ENCODE data around the gene KRT72.
A peak's percentile ranks its signal among the peaks of the same experiment; 100 is the strongest.

KRT72 gene

GRCh38 chr12:52627395-52628110 lies 26.3 kb upstream of the KRT72 start:
- Mint-ChIP-seq H3K27ac (ENCODE audit: low read depth) (no peak overlapping the region), H3K36me3 (ENCODE audit: insufficient read depth) (no peaks in the 10 kb centered on the region), H3K9me3 (no peaks in the 10 kb centered on the region), H3K27me3 (no peaks in the 10 kb centered on the region), H3K4me1 (peaks cover 35% of the 10 kb centered on the region), H3K4me3 (no peak overlapping the region)
- ATAC-seq (replicated peaks; ENCODE audit: extremely low read depth, poor library complexity, severe bottlenecking) (no peak), DNase-seq (ENCODE audit: low spot score in 2 of 2) (peak; percentile 2 to 7)

- no peaks in the 10 kb centered on the region for H3K9me3 Mint-ChIP-seq
- peaks cover 2% of the 10 kb centered on the region for H3K36me3 Mint-ChIP-seq (ENCODE audit: insufficient read depth)
- ATAC-seq (replicated peaks; ENCODE audit: extremely low read depth, poor library complexity, severe bottlenecking), result no peak
- DNase-seq (ENCODE audit: low spot score in 2 of 2), result no peak
- no peak overlapping the region for H3K27ac Mint-ChIP-seq (ENCODE audit: low read depth)
- H3K27me3 Mint-ChIP-seq, result peaks cover 10% of the 10 kb centered on the region
- no peak overlapping the region for H3K4me3 Mint-ChIP-seq
- H3K4me1 Mint-ChIP-seq, result peaks cover 13% of the 10 kb centered on the region
Measured at GRCh38 chr12:52622349-52622748, 21.1 kb upstream of the KRT72 start.

GRCh38 chr12:52618866-52619265 lies 17.6 kb upstream of the KRT72 start:
- Mint-ChIP-seq H3K27me3 (peaks cover 10% of the 10 kb centered on the region), H3K27ac (ENCODE audit: low read depth) (no peak overlapping the region), H3K4me1 (peaks cover 32% of the 10 kb centered on the region), H3K36me3 (ENCODE audit: insufficient read depth) (peaks cover 2% of the 10 kb centered on the region), H3K9me3 (no peaks in the 10 kb centered on the region), H3K4me3 (no peak overlapping the region)
- DNase-seq (ENCODE audit: low spot score in 2 of 2), result no peak
- ATAC-seq (replicated peaks; ENCODE audit: extremely low read depth, poor library complexity, severe bottlenecking), result no peak

- Mint-ChIP-seq H3K4me1 (peaks cover 37% of the 10 kb centered on the region), H3K36me3 (ENCODE audit: insufficient read depth) (peaks cover 2% of the 10 kb centered on the region), H3K9me3 (no peaks in the 10 kb centered on the region), H3K4me3 (no peak within 1 kb of the TSS), H3K27ac (ENCODE audit: low read depth) (no peak within 1 kb of the TSS), H3K27me3 (peaks cover 10% of the 10 kb centered on the region)
- no peak for DNase-seq (ENCODE audit: low spot score in 2 of 2)
- ATAC-seq (replicated peaks; ENCODE audit: extremely low read depth, poor library complexity, severe bottlenecking), result no peak
Measured at GRCh38 chr12:52618216-52618615, 17.0 kb upstream of the KRT72 start, which contains the start of gene KRT73. KRT73 (minus strand) TSS chr12:52618559; CDS start chr12:52618524, 35 bp downstream.

- peaks cover 44% of the 10 kb centered on the region for H3K4me1 Mint-ChIP-seq
- DNase-seq (ENCODE audit: low spot score in 2 of 2) (no peak), ATAC-seq (replicated peaks; ENCODE audit: extremely low read depth, poor library complexity, severe bottlenecking) (no peak)
- no peak overlapping the region for H3K27ac Mint-ChIP-seq (ENCODE audit: low read depth)
- no peak overlapping the region for H3K4me3 Mint-ChIP-seq
- no peaks in the 10 kb centered on the region for H3K9me3 Mint-ChIP-seq
- peaks cover 10% of the 10 kb centered on the region for H3K27me3 Mint-ChIP-seq
- peaks cover 2% of the 10 kb centered on the region for H3K36me3 Mint-ChIP-seq (ENCODE audit: insufficient read depth)
Measured at GRCh38 chr12:52617403-52617785, 16.1 kb upstream of the KRT72 start.

GRCh38 chr12:52616680-52617402 lies 15.6 kb upstream of the KRT72 start:
- Mint-ChIP-seq H3K36me3 (ENCODE audit: insufficient read depth) (no peaks in the 10 kb centered on the region), H3K27me3 (peaks cover 10% of the 10 kb centered on the region), H3K4me1 (peaks cover 46% of the 10 kb centered on the region), H3K27ac (ENCODE audit: low read depth) (no peak overlapping the region), H3K4me3 (no peak overlapping the region), H3K9me3 (no peaks in the 10 kb centered on the region)
- ATAC-seq (replicated peaks; ENCODE audit: extremely low read depth, poor library complexity, severe bottlenecking) (no peak), DNase-seq (ENCODE audit: low spot score in 2 of 2) (no peak)

GRCh38 chr12:52615912-52616311 lies 14.6 kb upstream of the KRT72 start:
- H3K4me3 Mint-ChIP-seq, result no peak overlapping the region
- peak overlapping the region; percentile 67 for H3K27ac Mint-ChIP-seq (ENCODE audit: low read depth)
- DNase-seq (ENCODE audit: low spot score in 2 of 2) (no peak), ATAC-seq (replicated peaks; ENCODE audit: extremely low read depth, poor library complexity, severe bottlenecking) (no peak)
- no peaks in the 10 kb centered on the region for H3K9me3 Mint-ChIP-seq
- H3K27me3 Mint-ChIP-seq, result peaks cover 4% of the 10 kb centered on the region
- H3K4me1 Mint-ChIP-seq, result peaks cover 52% of the 10 kb centered on the region
- H3K36me3 Mint-ChIP-seq (ENCODE audit: insufficient read depth), result peaks cover 1% of the 10 kb centered on the region

- Mint-ChIP-seq H3K36me3 (ENCODE audit: insufficient read depth) (peaks cover 1% of the 10 kb centered on the region), H3K27me3 (no peaks in the 10 kb centered on the region), H3K4me1 (peaks cover 58% of the 10 kb centered on the region), H3K9me3 (no peaks in the 10 kb centered on the region), H3K4me3 (no peak overlapping the region), H3K27ac (ENCODE audit: low read depth) (peak overlapping the region; percentile 67)
- DNase-seq (ENCODE audit: low spot score in 2 of 2) (peak in 1 of 2 donors; percentile 4), ATAC-seq (replicated peaks; ENCODE audit: extremely low read depth, poor library complexity, severe bottlenecking) (no peak)
Measured at GRCh38 chr12:52615208-52615868, 14.1 kb upstream of the KRT72 start.

GRCh38 chr12:52614381-52615207 lies 13.3 kb upstream of the KRT72 start:
- DNase-seq (ENCODE audit: low spot score in 2 of 2) (peak in 1 of 2 donors; percentile 5), ATAC-seq (replicated peaks; ENCODE audit: extremely low read depth, poor library complexity, severe bottlenecking) (no peak)
- Mint-ChIP-seq H3K9me3 (no peaks in the 10 kb centered on the region), H3K4me1 (peaks cover 64% of the 10 kb centered on the region), H3K4me3 (no peak overlapping the region), H3K27ac (ENCODE audit: low read depth) (peak overlapping the region; percentile 67), H3K27me3 (no peaks in the 10 kb centered on the region), H3K36me3 (ENCODE audit: insufficient read depth) (peaks cover 1% of the 10 kb centered on the region)

GRCh38 chr12:52613384-52614030 lies 12.2 kb upstream of the KRT72 start:
- no peaks in the 10 kb centered on the region for H3K9me3 Mint-ChIP-seq
- ATAC-seq (replicated peaks; ENCODE audit: extremely low read depth, poor library complexity, severe bottlenecking) (no peak), DNase-seq (ENCODE audit: low spot score in 2 of 2) (peak; percentile 2 to 8)
- H3K4me3 Mint-ChIP-seq, result no peak overlapping the region
- peak overlapping the region; percentile 66 for H3K27ac Mint-ChIP-seq (ENCODE audit: low read depth)
- H3K4me1 Mint-ChIP-seq, result peaks cover 69% of the 10 kb centered on the region
- peaks cover 1% of the 10 kb centered on the region for H3K36me3 Mint-ChIP-seq (ENCODE audit: insufficient read depth)
- H3K27me3 Mint-ChIP-seq, result no peaks in the 10 kb centered on the region

GRCh38 chr12:52612431-52613383 lies 11.4 kb upstream of the KRT72 start:
- peak overlapping the region; percentile 42 for H3K27ac Mint-ChIP-seq (ENCODE audit: low read depth)
- ATAC-seq (replicated peaks; ENCODE audit: extremely low read depth, poor library complexity, severe bottlenecking) (no peak), DNase-seq (ENCODE audit: low spot score in 2 of 2) (peak; percentile 2 to 5)
- H3K27me3 Mint-ChIP-seq, result peaks cover 1% of the 10 kb centered on the region
- peaks cover 74% of the 10 kb centered on the region for H3K4me1 Mint-ChIP-seq
- H3K9me3 Mint-ChIP-seq, result no peaks in the 10 kb centered on the region
- H3K36me3 Mint-ChIP-seq (ENCODE audit: insufficient read depth), result peaks cover 1% of the 10 kb centered on the region
- H3K4me3 Mint-ChIP-seq, result no peak overlapping the region

Measured in central memory CD8-positive, alpha-beta T cell (primary cell).